ENCODE results near the gene ITGAL.

ITGAL gene

GRCh38 chr16:30491229-30491628 lies 18.7 kb downstream of the ITGAL start:
- TF ChIP-seq CTCF (IDR thresholded peaks at IDR 0.05; ENCODE audit: borderline replicate concordance, control extremely low read depth, extremely low read depth, insufficient read depth, missing control alignments): no peak
- no peak for DNase-seq (ENCODE audit: low spot score)
- in situ Hi-C loops (cut with MboI; ENCODE audit: low sequenced_read_pairs, unreplicated experiment): no loop called here

- DNase-seq (ENCODE audit: low spot score): no peak
- in situ Hi-C loops (cut with MboI; ENCODE audit: low sequenced_read_pairs, unreplicated experiment): no loop called here
- no peak for TF ChIP-seq CTCF (IDR thresholded peaks at IDR 0.05; ENCODE audit: borderline replicate concordance, control extremely low read depth, extremely low read depth, insufficient read depth, missing control alignments)
These were observed 19.3 kb downstream of the ITGAL start for GRCh38 chr16:30491744-30492308.

DNA sequence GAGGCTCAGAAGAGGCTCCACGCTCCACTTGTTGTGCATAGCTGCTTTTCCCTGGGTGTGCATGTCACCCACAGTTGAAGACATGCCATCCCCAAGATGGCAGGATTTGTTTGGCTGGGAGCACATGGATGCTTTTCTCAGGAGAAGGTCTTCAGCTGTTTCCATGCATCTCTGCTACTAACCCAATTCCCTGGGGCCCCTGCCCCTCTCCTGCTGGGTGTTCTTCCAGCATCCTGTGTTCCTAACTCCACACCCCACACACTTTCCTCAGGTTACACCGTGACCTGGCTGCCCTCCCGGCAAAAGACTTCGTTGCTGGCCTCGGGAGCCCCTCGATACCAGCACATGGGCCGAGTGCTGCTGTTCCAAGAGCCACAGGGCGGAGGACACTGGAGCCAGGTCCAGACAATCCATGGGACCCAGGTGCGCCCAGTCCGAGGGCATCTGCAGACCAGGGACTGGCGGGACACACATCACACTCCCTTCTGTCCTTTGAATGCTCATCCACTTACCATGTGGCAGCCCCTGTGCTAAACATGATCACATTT lies 21.5 kb downstream of the ITGAL start:
- DNase-seq (ENCODE audit: low spot score): no peak
- TF ChIP-seq CTCF (IDR thresholded peaks at IDR 0.05; ENCODE audit: borderline replicate concordance, control extremely low read depth, extremely low read depth, insufficient read depth, missing control alignments): no peak
- in situ Hi-C loops (cut with MboI; ENCODE audit: low sequenced_read_pairs, unreplicated experiment): no loop called here

- no peak for TF ChIP-seq CTCF (IDR thresholded peaks at IDR 0.05; ENCODE audit: borderline replicate concordance, control extremely low read depth, extremely low read depth, insufficient read depth, missing control alignments)
- DNase-seq (ENCODE audit: low spot score): no peak
- in situ Hi-C loops (cut with MboI; ENCODE audit: low sequenced_read_pairs, unreplicated experiment): no loop called here
These were observed 22.2 kb downstream of the ITGAL start for GRCh38 chr16:30494709-30495108.

GRCh38 chr16:30499284-30499683 lies 26.7 kb downstream of the ITGAL start:
- TF ChIP-seq CTCF (IDR thresholded peaks at IDR 0.05; ENCODE audit: borderline replicate concordance, control extremely low read depth, extremely low read depth, insufficient read depth, missing control alignments): no peak
- in situ Hi-C loops (cut with MboI; ENCODE audit: low sequenced_read_pairs, unreplicated experiment): no loop called here
- DNase-seq (ENCODE audit: low spot score): no peak

DNA sequence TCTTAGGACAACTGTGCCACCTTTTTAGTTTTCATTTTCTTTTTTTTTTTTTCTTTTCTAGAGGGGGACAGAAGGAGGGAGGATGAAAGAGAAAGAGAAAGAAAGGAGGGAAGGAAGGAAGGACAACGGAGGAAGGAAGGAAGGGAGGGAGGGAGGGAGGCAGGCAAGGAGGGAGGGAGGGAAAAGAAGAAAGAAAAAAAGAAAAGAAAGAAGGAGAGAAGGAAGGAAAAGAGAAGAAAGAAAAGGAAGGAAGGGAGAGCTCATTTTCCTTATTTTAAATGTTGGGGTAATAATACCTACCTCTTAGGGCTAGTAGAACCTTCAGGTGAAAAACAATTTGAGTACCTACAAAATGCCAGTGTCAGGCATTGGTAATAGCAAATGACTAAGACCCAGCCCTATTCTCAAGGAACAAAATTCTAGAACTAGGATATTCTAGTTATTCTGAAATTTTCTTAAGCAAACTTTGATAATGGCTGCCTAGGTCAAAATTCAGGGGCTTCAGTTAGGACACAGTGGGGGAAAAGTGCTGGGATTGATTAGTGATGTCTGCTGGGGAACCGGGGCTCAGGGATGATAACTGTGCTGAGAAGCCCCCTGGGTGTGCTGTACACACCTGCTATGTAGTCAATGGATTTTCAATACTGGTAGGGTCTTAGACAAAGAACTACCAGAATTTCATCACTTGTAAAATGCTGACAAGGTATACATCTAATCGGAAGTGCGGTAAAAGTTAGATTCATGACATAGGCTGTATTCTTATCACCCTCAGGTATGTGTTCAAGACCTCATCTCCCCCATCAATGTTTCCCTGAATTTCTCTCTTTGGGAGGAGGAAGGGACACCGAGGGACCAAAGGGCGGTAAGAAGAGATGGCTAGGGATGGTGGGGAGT lies 31.1 kb downstream of the ITGAL start:
- no peak for DNase-seq (ENCODE audit: low spot score)
- TF ChIP-seq CTCF (IDR thresholded peaks at IDR 0.05; ENCODE audit: borderline replicate concordance, control extremely low read depth, extremely low read depth, insufficient read depth, missing control alignments): no peak
- in situ Hi-C loops (cut with MboI; ENCODE audit: low sequenced_read_pairs, unreplicated experiment): no loop called here
